ENCODE measurements around the gene OR1L6.

OR1L6 gene, protein sequence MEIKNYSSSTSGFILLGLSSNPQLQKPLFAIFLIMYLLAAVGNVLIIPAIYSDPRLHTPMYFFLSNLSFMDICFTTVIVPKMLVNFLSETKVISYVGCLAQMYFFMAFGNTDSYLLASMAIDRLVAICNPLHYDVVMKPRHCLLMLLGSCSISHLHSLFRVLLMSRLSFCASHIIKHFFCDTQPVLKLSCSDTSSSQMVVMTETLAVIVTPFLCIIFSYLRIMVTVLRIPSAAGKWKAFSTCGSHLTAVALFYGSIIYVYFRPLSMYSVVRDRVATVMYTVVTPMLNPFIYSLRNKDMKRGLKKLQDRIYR

DNA sequence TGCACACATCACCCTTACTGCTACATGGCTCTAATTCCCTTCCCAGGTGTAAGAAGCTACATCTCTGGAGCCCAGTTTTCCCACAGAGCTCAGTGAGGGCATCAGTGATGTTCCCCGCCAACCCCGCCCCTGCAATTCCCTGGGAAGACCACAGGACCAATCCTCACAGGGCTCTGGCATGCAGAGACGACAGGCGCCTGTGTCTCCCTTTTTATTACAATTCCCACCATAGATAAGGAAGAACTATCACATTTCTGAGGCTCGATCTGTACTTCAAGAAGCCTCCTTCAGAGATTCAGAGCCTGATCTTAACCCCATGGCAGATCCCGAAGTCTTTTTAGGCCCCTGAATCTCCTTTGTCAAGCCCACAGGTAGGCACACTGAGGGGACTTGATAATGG, at the start of gene OR1L6:
Gene OR1L6, plus strand, starts transcription at position 301 of the 400 bp plus-strand sequence. CDS start 7,545 bp downstream, outside the sequence.
- no peak for DNase-seq

DNA sequence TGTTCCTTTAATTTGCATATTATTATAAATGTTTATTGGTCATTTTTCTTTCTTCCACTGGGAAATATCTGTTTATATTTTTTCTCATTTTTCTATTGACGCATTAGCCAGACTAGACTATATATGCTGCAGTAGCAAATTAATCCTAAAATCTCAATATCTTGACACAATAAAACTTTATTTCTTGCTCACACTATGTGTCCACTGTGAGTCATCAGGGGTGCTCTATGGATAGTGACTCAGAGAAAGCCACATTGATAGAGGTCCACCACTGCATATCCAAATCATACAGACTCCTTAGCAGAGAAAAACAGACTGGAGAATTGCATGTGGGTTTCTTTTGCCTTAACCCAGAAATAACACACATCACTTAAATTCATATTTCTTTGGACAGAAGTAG, 46.4 kb upstream of the OR1L6 start:
- DNase-seq = no peak

DNA sequence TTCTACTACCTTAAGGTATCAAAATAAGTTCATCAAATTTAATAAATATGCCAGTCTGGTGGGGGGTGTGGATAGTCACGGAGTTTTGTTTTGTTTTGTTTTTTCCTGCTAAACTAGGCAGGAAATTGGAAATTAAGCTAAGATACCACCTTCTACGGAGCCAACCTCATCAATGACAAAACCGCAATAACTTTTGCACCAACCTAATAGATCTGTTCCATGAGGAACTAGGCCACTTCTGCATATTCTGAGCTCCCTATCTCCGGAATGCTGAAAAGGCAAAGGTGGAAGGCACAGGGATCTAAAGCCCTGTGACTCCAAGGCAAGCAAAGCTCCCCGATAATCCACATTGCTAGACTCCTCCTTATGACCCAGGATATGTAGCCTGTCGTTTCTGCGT, 24.1 kb upstream of the OR1L6 start:
- no peak for DNase-seq

DNA sequence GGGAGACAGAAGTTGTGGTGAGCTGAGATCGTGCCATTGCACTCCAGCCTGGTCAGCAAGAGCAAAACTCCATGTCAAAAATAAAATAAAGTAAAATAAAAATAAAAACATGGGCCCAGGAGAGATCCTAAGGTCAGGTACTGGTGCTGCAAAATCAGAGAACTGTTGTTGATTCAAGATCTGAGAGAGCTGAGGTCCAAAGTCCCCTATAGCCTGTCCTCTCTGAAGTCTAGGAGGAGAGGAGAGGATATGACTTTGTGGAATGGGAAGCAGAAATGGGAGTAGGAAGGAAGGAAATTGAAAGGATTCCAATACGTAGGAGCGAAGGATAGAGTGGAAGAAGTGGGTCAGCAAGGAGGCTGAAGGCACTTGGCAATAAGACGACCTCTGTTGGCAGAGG, 22.9 kb upstream of the OR1L6 start:
- DNase-seq = no peak

DNA sequence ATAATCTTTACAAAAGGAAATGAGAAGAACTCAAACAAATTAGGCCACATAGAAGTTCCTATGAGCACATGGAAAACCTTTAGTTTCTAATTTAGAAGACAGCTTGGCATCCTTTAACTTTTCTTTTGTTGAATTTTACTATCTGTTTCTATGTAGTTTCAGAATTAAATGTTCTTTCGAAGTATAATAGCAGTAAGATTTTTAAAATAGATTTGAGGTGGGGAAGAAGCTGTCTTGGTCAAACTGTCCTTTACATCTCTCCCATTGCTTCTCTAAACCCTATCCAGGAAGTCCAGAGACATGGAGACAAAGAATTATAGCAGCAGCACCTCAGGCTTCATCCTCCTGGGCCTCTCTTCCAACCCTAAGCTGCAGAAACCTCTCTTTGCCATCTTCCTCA, 18.4 kb upstream of the OR1L6 start, which contains the start of gene OR1L4:
Gene OR1L4, plus strand, starts transcription at position 301 of the 400 bp plus-strand sequence. Its CDS starts 0 bp downstream, at position 301.
- DNase-seq = no peak

DNA sequence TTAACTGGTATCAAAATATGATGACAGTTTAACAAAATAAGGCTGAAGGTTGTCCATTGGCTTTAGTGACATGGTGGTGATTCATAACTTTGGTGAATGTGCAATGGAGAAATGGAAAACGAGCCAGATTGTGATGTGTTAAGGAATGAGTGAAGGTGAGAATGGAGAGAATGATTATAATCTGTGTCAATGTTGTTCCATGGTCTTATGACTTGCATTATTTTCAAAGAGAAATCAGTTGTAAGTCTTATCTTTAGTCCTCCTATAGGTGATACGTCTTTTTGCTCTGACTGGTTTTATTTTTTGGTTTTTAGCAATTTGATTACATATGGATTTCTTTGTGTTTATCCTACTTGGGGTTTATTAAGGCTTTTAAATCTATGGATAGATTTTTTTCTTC, 12.7 kb downstream of the OR1L6 start:
- no peak for DNase-seq

DNA sequence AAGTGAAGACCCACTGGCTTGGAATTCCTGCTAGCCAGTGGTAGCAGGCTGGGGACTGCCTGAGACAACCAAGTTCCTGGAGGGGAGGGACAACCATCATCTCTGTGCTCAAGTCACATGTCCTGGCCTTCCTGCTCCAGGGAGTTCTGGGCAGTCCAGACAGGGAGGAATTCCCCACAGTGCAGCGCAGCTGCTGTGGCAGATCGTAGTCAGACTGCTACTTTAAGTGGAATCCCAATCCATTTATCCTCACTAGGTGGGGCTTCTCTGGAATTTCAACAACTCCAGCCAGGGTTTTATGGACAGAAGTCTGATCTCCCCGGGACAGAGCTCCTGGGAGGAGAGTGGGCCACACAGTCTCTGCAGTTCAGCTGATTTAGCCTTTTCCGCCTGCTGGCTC, 25.7 kb downstream of the OR1L6 start:
- no peak for DNase-seq

DNA sequence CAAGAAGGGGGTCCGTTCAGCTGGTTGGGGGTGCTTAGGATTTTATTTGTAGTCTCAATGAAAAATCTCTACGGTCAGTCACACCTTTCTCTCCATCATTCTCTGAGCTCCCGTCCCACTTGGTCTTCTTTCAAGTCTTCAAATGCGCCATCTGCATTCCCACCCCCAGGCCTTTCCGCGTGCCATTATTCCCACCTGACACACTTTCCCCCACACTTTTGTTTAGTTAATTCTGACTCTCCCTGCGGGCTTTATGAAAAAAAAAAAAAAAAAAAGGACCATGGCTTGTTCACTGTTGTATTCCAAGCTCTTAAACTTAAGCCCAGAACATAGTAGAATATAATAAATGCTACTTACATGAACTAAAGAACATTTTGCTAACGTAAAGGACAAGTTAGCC, 34.9 kb downstream of the OR1L6 start:
- DNase-seq = no peak

DNA sequence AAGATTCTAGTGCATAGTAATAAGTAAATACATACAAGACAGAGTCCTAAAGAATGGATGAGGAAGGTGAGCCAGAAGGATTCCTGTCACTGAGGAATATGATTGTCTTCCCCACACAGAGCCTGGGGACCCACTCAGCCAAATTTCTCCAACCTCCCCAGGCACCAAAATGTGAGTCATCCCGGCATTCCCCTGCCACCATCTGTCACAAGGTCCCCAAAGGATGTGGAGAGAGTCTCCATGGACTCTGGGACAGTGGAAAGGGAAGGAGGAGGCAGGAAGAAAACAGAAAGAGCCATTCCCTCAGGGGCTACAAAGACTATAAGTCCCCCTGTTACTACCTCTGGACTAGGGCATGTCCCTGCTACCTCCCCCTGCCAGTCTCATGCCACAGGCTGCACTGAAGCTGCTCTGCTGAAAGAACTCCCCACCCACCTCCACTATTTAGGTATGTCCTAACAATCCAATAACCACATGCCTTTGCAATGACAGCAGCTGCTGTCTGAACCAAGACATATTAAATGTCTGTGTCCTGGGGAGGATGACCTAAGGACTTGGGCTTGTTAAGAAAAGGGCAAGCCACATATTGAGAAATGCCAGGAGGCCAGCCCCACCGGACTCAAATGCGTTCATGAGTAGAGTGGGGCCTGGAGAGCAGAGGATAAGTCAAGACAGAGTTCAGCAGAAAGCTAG, 36.0 kb downstream of the OR1L6 start:
- DNase-seq = no peak

DNA sequence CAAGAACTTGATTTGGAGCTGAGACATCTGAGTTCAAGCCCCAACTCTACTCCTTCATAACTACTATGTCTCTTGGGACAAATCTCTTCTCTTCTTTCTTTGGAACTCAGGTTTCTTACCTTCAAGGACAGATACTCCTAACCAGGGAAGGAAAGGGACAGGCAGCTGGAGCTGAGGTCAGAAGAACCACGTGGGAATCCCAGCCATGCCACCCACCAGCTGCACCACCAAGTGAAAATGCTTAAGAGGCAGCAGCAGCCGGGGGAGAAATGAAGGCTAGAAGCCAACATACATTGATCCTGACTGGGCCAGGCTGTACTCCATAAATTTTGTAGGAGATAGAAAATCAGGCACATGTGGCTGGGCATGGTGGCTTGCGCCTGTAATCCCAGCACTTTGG, 37.1 kb downstream of the OR1L6 start:
- DNase-seq = no peak

DNA sequence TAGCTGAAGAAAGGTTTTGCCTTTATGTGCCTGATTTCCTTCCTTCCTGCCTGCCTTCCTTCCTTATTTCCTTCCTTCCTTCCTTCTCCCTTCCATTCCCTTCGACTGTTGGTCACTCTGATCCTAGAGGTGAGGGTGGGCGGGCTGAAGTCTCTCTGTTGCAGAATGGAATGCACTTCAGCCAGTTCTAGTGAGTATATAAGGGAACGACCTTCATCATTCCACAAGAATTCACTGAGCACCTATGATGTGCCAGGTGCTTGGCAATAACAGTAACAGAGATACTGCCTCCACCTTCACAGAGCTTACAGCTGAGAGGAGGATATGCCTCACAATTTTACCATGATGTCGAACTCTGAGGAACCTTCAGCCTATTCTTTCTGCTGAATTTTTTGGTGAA, 37.9 kb downstream of the OR1L6 start:
- DNase-seq = no peak

DNA sequence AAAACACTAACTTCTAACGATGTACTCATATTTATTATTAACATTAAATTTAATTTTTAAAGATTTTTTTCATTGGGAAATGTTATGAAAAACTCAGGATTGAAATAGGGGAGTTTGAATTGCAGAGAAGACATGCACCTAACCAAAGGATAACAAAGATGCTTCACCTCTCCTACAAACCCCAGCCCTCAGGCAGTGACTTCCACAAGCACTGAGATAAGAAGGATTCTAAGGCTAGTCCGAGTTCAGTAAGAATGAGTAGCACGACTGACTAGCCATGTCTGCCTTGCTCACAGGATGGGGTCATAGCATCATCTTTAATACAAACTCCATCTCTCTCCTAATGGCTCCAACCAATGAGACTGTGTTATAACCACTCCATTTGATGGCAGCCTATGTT, 39.6 kb downstream of the OR1L6 start:
- DNase-seq = no peak

DNA sequence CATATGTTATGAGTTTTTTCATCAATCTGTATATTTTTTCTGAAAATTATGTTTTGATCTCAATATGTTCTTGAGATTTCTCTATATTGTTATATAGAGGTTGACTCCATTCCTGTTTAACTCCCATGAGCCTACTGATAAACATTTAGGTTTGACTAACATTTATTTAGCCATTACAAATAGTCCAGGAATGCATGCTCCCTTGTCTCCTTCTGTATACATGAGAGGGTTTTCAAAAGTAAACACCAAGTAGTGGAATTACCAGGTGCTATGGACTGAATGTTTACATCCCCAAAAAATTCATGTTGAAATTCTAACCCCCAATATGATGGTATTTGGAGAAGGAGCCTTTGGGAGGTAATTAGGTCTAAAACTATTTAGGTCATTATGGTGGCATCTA, 43.2 kb downstream of the OR1L6 start:
- DNase-seq = no peak

DNA sequence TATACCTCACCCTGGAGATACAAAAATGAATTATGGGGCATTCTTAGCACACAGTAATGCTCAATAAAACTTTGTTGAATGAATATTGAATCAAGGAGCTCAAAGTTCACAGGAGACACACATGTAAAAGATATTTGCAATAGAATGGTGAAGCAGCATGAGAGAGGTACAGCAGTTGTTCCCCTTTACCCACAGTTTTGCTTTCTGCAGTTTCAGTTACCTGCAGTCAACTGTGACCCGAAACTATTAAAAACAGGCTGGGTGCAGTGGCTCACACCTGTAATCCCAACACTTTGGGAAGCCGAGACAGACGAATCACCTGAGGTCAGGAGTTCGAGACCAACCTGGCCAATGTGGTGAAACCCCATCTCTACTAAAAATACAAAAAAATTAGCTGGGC, 44.2 kb downstream of the OR1L6 start:
- DNase-seq = no peak

DNA sequence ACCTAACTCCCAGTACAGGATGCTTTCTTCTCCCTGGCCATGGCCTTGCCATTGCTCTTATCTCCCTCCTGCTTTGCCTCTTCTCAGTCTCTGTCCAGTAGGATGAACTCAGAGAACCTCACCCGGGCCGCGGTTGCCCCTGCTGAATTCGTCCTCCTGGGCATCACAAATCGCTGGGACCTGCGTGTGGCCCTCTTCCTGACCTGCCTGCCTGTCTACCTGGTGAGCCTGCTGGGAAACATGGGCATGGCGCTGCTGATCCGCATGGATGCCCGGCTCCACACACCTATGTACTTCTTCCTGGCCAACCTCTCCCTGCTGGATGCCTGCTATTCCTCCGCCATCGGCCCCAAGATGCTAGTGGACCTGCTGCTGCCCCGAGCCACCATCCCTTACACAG, 46.7 kb downstream of the OR1L6 start, which contains the start of gene OR5C1:
Gene OR5C1, plus strand, starts transcription at position 103 of the 400 bp plus-strand sequence. Its CDS starts 0 bp downstream, at position 103.
- no peak for DNase-seq

DNA sequence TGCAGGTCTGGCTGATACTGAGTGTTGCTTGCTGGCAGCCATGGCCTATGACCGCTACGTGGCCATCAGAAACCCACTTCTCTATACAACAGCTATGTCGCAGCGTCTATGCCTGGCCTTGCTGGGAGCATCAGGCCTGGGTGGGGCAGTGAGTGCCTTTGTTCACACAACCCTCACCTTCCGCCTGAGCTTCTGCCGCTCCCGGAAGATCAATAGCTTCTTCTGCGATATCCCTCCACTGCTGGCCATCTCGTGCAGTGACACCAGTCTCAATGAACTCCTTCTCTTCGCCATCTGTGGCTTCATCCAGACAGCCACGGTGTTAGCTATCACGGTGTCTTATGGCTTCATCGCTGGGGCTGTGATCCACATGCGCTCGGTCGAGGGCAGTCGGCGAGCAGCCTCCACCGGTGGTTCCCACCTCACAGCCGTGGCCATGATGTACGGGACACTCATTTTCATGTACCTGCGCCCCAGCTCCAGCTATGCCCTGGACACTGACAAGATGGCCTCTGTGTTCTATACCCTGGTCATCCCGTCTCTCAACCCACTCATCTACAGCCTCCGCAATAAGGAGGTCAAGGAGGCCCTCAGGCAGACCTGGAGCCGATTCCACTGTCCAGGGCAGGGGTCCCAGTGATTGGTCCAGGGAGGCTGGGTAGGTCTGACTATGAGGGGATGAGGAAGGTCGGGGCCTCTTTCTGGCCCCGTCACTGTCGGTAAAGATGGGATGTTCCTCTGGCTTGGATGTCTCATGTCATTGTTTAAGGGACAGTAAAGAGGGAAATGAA, 47.3 kb downstream of the OR1L6 start:
- DNase-seq = no peak

DNA sequence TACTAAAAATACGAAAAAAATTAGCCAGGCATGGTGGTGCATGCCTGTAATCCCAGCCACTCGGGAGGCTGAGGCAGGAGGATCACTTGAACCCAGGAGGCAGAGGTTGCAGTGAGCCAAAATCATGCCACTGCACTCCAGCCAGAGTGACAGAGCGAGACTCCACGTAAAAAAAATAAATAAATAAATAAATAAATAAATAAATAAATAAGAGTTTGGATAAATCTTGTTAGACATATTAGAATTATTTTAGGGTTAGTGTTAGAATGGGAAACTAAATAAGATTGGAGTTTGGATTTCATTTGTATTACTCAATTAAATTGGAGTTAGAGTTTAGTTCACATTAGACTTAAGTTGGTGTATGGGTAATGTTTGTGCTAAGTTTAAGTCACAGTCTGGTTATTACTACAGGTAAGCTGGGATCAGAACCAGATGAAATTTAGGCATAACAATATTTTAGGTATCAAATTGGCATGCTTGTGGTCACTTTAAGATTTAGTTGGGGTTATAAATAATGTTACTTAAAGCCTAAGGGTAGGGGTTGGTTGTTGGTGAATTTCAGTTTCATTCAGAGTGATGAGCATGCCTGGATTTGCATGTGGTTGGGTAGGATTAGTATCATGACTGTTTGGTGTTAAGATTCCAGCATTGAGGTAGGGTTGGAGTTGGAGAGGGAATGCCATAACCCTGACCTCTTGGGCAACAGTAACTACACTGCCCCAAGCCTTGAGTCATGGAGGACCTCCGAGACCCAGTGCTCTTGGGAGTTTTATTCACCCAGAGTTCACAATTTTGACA, 50.0 kb downstream of the OR1L6 start:
- no peak for DNase-seq

DNA sequence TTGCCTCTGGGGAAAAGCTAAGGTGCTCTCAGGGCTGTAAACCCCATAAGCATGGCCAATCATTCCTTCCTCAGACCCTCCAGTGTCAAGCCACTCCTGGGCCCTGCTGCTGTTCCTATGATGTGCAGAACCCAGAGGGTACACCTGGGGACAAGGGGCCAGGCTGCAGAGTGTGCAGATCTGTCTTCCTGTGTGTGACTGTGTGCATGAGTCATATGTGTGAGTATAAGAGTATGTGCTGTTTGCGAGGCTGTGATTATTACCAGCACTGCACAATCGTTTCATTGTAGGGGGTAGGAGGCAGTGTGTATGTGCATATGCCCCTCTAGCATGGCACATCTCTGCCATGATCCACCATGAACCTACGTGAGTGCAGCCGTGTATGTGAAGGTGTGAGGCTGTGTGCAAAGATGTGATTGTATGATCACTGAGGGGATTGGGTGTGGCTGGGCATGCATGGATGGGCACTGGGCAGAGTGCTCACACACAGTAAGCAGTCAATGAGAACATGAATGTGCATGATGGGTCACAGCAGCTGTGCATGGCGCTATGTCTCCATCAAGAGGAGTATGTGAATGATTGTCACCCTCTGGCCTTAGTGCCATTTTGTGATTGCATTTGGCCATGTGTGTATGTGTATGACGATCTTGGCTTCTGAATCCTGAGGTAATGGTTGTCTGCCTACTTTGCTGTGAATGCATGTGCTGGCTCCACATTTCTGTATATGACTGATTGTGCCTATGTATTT, 55.4 kb downstream of the OR1L6 start:
- no peak for DNase-seq

Data from NCI-H146 (cell line).